HG02759 (cell line): ENCODE data around the gene ACTN4.

ENCODE experiments used
- ATAC-seq: cut with Tn5 transposase; IDR thresholded peaks from one replicate; pipeline ENCODE4 v1.9.1; 2021; ENCODE audit warnings: mild to moderate bottlenecking, moderate library complexity; ENCODE audit not compliant: unreplicated experiment

ACTN4 gene

DNA sequence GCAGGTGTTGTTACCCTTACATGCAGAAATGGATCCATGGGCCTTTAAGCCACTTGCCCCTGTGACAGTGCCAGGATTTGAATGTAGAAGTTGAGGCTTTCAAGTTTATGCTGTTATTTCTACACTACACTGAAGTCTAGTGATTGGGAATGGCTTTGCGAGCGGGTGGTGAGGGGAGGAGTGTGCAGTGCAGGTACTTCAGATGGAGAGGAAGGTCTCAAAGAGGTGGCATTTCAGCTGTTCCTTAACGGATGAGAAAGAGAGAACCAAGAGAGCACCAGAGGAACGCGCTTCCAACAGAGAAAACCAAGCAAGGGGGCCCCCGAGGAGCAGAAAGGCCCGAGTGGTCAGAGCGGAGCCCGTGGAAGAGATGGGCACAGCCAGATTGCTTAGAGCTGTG, 13.3 kb downstream of the ACTN4 start:
- no peak for ATAC-seq

GRCh38 chr19:38661136-38661535, 13.7 kb downstream of the ACTN4 start:
- ATAC-seq, result no peak

GRCh38 chr19:38661996-38662395, 14.5 kb downstream of the ACTN4 start:
- ATAC-seq, result no peak

- no peak for ATAC-seq
Measured at GRCh38 chr19:38662537-38663155, 15.2 kb downstream of the ACTN4 start.

- ATAC-seq, result no peak
Measured at GRCh38 chr19:38663156-38663651, 15.8 kb downstream of the ACTN4 start.

DNA sequence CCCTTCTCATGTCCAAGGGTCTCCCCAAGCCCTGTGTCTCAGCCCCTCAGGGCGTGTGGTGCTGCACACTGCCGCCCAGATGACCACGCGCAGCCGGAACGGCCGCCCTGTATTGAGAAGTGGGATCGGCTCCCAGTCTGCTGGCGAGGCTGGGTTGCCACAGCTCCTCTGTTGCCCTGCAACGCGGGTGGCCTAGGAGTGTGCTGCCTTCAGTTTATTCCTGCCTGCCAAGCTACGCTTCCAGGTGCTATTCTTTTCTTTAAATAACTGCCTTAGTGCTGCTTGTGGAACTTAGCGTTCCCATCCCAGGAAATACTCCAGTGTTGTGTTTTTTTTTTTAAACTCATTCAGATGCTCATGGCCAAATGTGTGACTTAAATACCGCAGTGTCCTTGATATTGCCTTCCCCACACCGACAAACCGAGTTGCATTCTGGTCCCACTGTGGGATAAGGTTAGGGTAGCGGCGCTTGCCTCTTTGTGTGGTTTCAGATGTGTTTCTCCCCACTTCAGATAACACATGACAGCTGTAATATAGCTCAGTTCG, 16.6 kb downstream of the ACTN4 start:
- ATAC-seq, result no peak

DNA sequence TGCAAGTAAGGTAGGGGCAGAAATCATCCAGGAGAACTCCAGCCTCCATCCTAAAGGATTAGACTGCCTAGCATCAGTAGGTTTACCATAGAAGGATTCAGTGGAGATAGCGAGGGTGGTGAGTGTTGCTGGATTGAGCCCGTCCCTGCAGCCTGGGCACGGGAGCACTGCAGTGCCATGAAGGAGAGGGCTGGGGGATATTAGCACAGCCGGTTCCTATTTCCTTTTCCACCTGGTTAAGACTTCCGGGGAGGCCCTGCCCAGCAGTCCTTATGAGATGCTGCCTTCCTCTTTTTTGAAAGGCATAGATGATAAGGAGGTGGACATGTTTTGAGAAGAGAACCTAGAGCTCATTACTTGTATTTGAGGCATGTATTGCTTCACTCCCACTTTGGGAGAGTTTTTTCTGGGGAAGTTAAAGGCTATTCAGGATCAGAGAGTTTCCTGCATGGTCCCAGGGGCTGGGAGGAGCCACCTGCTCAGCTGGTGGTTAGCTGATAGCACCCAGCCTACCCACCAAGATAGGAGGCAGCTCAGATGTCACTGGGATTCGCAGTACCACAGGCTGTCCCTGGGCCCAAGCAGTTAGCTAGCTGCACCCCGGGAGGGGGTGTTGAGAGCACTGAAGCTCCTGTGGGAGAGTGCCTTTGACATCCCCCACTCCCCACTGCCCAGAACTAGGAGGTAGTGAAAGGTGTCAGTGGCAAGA, 17.2 kb downstream of the ACTN4 start:
- no peak for ATAC-seq

- ATAC-seq, result no peak
Measured at GRCh38 chr19:38665219-38665931, 17.9 kb downstream of the ACTN4 start.

DNA sequence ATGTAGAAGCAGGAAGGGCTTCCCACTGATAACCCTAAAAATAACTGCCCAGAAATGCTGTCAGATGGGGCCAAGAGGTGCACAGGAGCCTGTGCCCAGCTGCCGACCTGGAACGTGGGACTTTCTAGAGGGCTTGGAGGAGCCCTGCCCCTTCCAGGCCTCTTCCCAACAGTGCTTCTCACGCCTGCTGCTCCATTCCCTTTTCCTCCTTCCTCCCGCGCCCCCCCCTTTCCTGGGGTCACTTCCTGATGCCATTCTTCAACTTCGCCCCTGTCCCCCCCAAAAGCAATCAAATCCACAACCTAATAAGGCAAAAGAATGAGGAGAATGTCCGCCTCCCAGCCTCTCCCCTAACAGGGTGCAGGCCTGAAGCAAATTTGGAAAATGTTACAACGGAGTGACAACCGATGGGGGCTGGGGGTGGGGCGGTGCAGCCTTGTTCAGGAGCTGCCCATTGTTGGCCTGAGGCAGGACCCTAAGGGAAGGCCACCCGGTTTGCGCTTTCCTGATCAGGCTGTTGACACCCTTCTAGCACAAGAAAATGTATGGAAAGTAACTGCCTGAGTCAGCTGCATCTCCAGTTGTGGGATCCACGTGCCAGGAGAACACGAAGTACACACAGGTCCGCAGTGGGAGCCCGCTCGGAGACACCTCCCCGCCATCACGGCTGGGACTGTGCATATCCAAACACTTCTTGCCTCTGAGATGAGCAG, 18.7 kb downstream of the ACTN4 start:
- ATAC-seq, result no peak

DNA sequence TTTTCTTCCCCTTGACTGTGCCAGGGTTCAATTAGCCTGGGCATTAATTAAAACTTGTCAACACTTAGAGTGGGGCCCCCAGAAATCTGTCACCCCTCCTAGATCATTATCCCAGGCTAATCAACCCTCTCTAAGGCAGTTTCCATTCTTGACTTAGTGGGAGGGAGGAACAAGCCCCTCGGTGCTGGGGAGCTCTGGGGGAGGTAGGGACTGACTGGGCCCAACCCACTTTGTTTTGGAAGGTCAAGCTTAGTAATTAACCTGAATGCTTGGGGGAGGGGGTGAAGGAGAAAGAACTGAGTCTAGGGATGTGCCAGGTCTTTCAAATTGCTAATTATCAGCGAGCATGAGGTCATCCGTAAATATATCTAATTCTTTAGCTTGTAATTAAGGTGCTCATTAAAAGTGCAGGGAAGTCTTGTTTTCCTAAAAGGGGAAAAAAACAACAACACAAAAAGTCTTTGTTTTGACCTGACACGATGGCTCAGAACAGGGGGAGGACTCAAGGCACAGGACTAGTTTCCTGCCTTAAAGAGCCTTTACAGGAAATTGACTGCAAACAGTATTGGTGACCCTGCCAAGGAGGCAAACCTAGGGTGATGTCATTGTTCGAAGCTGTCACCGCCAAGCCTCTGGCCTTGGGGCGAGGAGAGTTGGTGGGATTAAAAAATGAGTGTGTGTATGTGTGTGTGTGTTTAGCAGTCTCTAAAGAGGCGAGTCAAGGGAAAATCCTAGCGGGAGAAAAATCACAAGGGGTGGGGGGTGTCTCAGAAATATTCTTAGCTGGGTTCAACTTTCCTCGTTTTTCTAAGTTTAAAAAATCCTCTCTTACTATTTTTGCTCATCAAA, 19.4 kb downstream of the ACTN4 start:
- no peak for ATAC-seq

- no peak for ATAC-seq
Measured at GRCh38 chr19:38667661-38668171, 20.3 kb downstream of the ACTN4 start.

DNA sequence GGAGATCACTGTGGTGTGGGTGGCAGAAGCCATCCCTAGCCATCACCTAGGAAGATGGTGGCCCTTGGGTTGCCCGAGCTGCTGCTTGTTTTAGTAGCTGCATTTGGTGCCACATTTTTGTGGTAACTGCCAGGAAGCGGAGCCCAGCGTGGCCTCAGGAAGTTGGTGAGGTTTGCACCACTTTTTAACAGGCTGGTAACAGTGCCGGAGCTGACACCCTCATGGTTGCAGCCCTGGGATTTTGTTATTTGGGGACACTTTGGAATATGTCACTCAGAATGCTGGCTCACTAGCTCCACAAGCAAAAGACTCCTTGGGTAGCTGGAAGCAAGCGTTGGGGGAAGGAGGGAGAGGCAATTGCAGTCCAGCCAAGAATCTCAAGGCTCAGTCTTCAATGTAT, 22.1 kb downstream of the ACTN4 start:
- ATAC-seq, result no peak

- no peak for ATAC-seq
Measured at GRCh38 chr19:38670921-38671398, 23.5 kb downstream of the ACTN4 start.

GRCh38 chr19:38671654-38672053, 24.2 kb downstream of the ACTN4 start:
- ATAC-seq, result no peak

DNA sequence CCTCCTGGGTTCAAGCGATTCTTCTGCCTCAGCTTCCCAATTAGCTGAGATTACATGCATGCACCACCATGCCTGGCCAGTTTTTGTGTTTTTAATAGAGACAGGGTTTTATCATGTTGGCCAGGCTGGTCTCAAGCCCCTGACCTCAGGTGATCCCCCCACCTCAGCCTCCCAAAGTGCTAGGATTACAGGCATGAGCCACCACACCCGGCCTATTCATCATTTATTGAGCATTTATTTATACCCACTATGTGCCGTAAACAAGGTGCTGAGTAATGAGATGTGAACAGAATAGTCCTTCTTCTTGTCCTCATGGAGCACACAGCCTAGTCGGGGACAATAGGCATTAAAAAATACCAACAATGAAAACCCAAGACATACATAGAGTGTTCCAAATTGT, 25.6 kb downstream of the ACTN4 start:
- no peak for ATAC-seq

DNA sequence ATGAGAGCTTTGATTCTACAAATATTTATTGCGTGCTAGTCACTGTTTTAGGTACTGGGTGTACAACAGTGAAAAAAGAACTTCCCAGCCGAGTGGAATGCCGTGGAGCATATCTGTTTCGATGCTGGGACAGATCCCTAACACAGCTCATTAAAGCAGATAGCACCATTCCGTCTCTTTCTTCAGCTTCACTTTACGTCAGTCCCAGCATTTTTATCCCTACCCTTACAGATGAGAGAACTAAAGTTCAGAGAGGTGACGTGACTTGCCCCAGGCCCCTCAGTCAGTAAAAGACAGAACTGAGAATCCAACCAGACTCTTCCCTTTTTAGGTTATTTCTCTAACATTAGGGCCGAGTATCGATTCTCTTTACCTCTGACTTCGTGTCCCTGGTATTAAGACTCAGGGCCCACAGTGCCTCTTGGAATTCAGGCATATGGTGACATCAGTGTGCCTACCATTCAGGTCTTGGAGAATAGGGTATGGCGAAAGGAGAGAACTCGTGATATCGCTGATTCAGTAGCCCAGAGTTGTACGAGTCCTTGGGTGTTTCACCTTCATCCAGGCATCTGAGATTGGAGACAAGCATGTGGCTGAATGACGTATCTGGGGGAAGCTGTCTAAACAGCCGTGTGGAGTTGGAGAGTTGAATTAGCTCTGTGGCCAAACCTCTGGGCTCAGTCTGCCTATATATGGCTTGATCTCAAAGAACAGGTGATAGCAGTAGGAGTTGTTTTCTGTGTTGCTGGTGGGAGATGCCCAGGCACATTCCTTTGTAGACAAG, 27.1 kb downstream of the ACTN4 start:
- ATAC-seq, result no peak

- no peak for ATAC-seq
Measured at GRCh38 chr19:38675611-38676010, 28.2 kb downstream of the ACTN4 start.

DNA sequence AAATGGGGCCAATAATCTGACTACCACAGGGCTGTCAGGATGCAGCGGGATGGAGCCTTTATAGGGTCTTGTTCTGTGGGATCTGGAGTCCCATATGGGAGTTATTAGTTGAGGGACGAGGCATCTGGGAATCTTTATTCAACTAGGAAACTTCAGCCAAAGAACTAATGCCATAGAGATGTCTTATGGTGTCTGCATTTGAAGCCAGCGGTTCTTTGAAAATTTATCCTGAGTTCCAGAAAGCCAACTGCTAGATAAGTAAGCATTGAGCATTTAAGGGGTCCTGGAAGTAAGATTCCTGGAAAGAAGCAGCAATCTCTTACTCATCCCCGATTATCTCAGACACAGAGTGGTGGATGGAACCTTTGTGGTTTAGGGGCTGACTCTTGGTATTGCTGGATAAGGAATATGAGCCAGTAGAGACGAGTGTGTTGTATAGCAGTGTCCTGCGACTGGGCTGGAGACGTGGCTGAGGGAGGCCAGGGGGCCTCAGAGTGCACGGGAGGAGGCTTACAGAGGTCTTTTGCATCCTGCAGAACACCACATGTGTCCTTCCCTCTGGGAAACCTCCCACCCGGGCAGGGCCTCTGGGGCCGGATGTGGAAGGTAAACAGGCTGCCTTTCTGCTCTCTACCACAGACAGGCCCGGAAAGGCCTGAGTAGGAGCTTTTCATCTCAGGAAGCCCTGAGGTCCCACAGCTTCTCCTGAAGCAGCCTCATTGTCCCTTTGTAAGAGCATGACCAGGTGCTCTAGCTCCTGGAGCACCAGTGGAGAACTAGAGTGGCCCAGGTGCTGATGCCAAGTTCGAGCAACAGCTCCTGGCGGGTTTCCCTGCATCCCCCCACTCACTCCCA, 28.8 kb downstream of the ACTN4 start:
- ATAC-seq, result no peak
